PC-3 (cell line): ENCODE measurements around the gene WWC1. TPM values are rescaled to one million over a fixed set of nuclear protein-coding genes. Genes with fewer than 3 reads are reported as not detected.

Experiments
- ATAC-seq: fragments of 200-7000 bp; cut with Tn5 transposase; 2 replicates; pipeline ENCODE4 v1.9.1; 2020; ENCODE audit warnings: mild to moderate bottlenecking, moderate library complexity
- BruUV-seq: library from RNA; stranded (reverse); fragments of 400-500 nt; replicated peaks from 2 replicates; lab custom pipeline; 2021; lab: Mats Ljungman, UMichigan
- CTCF ChIA-PET: fragments of 300-600 bp; sonication (Branson Sonifier 250); formaldehyde crosslinking; loops from one replicate; lab custom pipeline; 2022; ENCODE audit warnings: antibody characterized with exemption; lab: Charles Lee
- POLR2A ChIA-PET: fragments of 300-600 bp; sonication (Branson Sonifier 250); formaldehyde crosslinking; loops from one replicate; lab custom pipeline; 2022; ENCODE audit warnings: antibody characterized with exemption; ENCODE audit not compliant: unreplicated experiment; lab: Charles Lee
- DNase-seq: peaks from one replicate; pipeline ENCODE4 v3.0.0-alpha.2; 2015
- H2AFZ ChIP-seq: fragments of 300-600 bp; sonication (generic); 2 replicates; pipeline ENCODE4 v1.6.0; 2016; ENCODE audit warnings: antibody characterized with exemption, low read length
- H3F3A ChIP-seq: fragments of 300-600 bp; sonication (generic); one replicate; pipeline ENCODE4 v1.6.0; 2017; ENCODE audit warnings: antibody characterized with exemption, low read length, control low read depth, mild to moderate bottlenecking; ENCODE audit not compliant: unreplicated experiment
- H3K27ac ChIP-seq: fragments of 300-600 bp; sonication (generic); 2 replicates; pipeline ENCODE4 v1.5.1; 2016; ENCODE audit warnings: mild to moderate bottlenecking, low read length
- H3K27me3 ChIP-seq: fragments of 300-600 bp; sonication (generic); 2 replicates; pipeline ENCODE4 v1.6.1; 2016; ENCODE audit warnings: low read length, mixed read lengths
- H3K36me3 ChIP-seq: fragments of 300-600 bp; sonication (generic); 2 replicates; pipeline ENCODE4 v1.6.1; 2016; ENCODE audit warnings: low read depth, mixed run types, low read length, mixed read lengths
- H3K4me1 ChIP-seq: fragments of 300-600 bp; sonication (generic); 2 replicates; pipeline ENCODE4 v1.5.1; 2016; ENCODE audit warnings: low read length; ENCODE audit not compliant: insufficient read depth
- H3K4me2 ChIP-seq: fragments of 300-600 bp; sonication (generic); 2 replicates; pipeline ENCODE4 v1.6.0; 2016; ENCODE audit warnings: low read length
- H3K4me3 ChIP-seq: fragments of 300-600 bp; sonication (generic); 2 replicates; pipeline ENCODE4 v1.5.1; 2016; ENCODE audit warnings: mild to moderate bottlenecking, low read length, mixed read lengths
- H3K79me2 ChIP-seq: fragments of 300-600 bp; sonication (generic); 2 replicates; pipeline ENCODE4 v1.6.1; 2017; ENCODE audit warnings: low read length, mixed read lengths
- H3K9ac ChIP-seq: fragments of 300-600 bp; sonication (generic); 2 replicates; pipeline ENCODE4 v1.6.0; 2016; ENCODE audit warnings: mild to moderate bottlenecking, low read length
- H3K9me2 ChIP-seq: fragments of 300-600 bp; sonication (generic); replicated peaks from 2 replicates; pipeline ENCODE4 v1.6.1; 2016; ENCODE audit warnings: mixed run types, low read length, mixed read lengths
- H3K9me3 ChIP-seq: fragments of 300-600 bp; sonication (generic); 2 replicates; pipeline ENCODE4 v1.6.1; 2016; ENCODE audit warnings: low read length, mixed read lengths
- H4K20me1 ChIP-seq: fragments of 300-600 bp; sonication (generic); 2 replicates; pipeline ENCODE4 v1.6.1; 2016; ENCODE audit warnings: low read length, mixed read lengths
- CTCF ChIP-seq: fragments of 300-600 bp; sonication (generic); conservative IDR thresholded peaks from 2 replicates; pipeline ENCODE4 v1.5.1; 2017; ENCODE audit warnings: antibody characterized with exemption, low read depth, mild to moderate bottlenecking, low read length
- EZH2 ChIP-seq: fragments of 300-600 bp; sonication (generic); IDR thresholded peaks from one replicate; pipeline ENCODE4 v1.6.1; 2017; ENCODE audit warnings: antibody characterized with exemption, mild to moderate bottlenecking, low read length; ENCODE audit not compliant: unreplicated experiment
- EZH2phosphoT487 ChIP-seq: fragments of 300-600 bp; sonication (generic); IDR thresholded peaks from 2 replicates; pipeline ENCODE4 v1.6.1; 2018; ENCODE audit warnings: mild to moderate bottlenecking, antibody characterized with exemption, low read length, borderline replicate concordance
- intact Hi-C: fragments of 100-400 bp; cut with micrococcal nuclease; formaldehyde crosslinking; loops from 2 replicates; pipeline ENCODE4 v1.9.0; 2023
- total RNA-seq: library from RNA; depleted of rRNA; stranded (reverse); fragments of >200 nt; gene quantifications from 2 replicates; pipeline ENCODE4 v1.2.3, GENCODE V29; 2014

The WWC1 gene
- total RNA-seq, 1 experiment from 2014 or later = 31.8 TPM

- ChIA-PET CTCF (interaction anchor here (1.3 kb wide), 1 partner anchor 32 kb away, joined by 3 read pairs; no protein-coding TSS in a partner anchor), POLR2A (interaction anchor here (0.6 kb wide), 1 partner anchor 54 kb away, joined by 3 read pairs; no protein-coding TSS in a partner anchor)
- intact Hi-C loops = no loop called here
- Histone ChIP-seq H3K36me3 (no peaks in the 10 kb centered on the region), H3K27ac (no peak overlapping the region), H3K4me1 (peaks cover 67% of the 10 kb centered on the region), H4K20me1 (no peaks in the 10 kb centered on the region), H3K9ac (no peak overlapping the region), H3K79me2 (peaks cover 90% of the 10 kb centered on the region), H2AFZ (no peak overlapping the region), H3K9me3 (no peaks in the 10 kb centered on the region), H3K4me2 (peak overlapping the region; percentile 47; the same call in 1 of the 2 replicates), H3F3A (no peaks in the 10 kb centered on the region), H3K4me3 (no peak overlapping the region), H3K9me2 (no peaks in the 10 kb centered on the region), H3K27me3 (no peaks in the 10 kb centered on the region)
- no peak for TF ChIP-seq EZH2phosphoT487
- no peak for TF ChIP-seq EZH2
- TF ChIP-seq CTCF = no peak
- ATAC-seq (no peak), DNase-seq (no peak)
- no TSS peak for BruUV-seq
Measured at GRCh38 chr5:168360521-168361285, 69.3 kb downstream of the WWC1 start.

GRCh38 chr5:168362097-168362885 is 70.8 kb downstream of the WWC1 start:
- Histone ChIP-seq H3K4me3 (no peak overlapping the region), H3F3A (no peaks in the 10 kb centered on the region), H2AFZ (no peak overlapping the region), H3K36me3 (no peaks in the 10 kb centered on the region), H3K79me2 (peaks cover 84% of the 10 kb centered on the region), H3K27me3 (no peaks in the 10 kb centered on the region), H3K27ac (peak overlapping the region; percentile 37), H3K4me1 (peaks cover 82% of the 10 kb centered on the region), H4K20me1 (no peaks in the 10 kb centered on the region), H3K9me2 (no peaks in the 10 kb centered on the region), H3K9ac (no peak overlapping the region), H3K9me3 (no peaks in the 10 kb centered on the region), H3K4me2 (peak overlapping the region; percentile 31)
- CTCF ChIA-PET = no interaction called here
- peak; percentile 50 for DNase-seq
- POLR2A ChIA-PET = no interaction called here
- intact Hi-C loops = no loop called here
- no peak for ATAC-seq
- TF ChIP-seq EZH2 = no peak
- TF ChIP-seq EZH2phosphoT487 = no peak
- no peak for TF ChIP-seq CTCF
- no TSS peak for BruUV-seq
